SKM-1 treated with dmso at 0.1 percent for 144 hours (cell line): Measurements from ENCODE around the gene SLC23A2.
"Not testable (repeated sequence)": the region's sequence is repeated elsewhere in the genome, so short reads cannot be mapped to it uniquely, and the experiment has no call there.

ENCODE experiments used
- DNase-seq: peaks from one replicate; lab custom pipeline; 2025; ENCODE audit not compliant: unreplicated experiment; lab: John Stamatoyannopoulos, UW

The SLC23A2 gene

DNA sequence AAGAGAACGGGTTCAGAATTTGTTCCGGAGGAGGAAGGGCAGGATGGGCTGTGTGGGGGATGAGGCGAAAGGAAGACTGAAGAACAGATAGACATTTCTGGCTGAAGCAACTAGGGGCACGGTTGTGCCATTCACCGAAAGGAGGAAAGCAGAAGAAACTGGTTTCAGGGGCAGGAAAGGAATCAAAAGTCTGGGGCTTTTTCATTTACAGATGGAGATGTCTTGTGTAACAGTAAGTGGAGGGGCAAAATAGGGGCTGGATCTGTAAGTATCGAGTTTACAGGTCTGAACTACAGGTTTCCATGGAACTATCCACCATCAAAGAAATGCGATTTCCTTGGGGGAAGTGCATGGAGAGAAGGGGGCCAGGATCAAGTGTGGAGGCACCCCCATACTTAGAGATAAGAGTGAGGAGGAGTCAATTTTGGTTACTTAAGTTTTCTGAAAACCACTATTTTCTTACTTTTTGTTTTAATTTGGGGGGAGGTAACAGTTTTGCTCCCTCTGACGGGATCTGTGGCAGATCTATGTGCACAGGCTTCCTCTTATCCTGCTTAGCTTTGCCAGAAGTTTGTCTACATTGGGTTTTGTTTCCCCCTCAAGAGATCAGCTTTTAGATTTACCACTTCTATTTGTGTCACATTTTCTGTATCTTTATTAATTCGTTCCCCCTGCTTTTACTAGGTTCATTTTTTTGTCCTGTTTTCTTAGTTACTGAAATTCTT lies 120.1 kb downstream of the SLC23A2 start:
- DNase-seq = no peak

DNA sequence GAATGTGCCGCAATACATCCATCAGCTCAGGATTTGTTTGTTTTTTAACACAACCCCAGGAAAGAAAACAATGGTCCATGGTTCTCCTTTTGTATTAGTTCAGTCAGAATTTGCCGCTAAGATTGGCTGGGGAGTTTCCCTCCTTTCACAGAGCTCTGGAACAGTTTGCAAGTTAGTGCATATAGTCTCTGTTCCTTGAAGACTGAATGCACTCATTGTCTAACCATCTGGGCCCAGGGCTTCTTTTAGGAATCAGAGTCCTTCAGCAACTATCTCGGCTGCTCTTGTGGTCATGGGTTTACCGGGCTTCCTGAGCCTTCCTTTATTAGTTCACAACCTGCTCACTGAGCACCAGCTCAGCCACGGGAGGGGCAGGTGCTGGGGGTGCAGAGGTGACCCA lies 121.3 kb downstream of the SLC23A2 start:
- DNase-seq = no peak

DNA sequence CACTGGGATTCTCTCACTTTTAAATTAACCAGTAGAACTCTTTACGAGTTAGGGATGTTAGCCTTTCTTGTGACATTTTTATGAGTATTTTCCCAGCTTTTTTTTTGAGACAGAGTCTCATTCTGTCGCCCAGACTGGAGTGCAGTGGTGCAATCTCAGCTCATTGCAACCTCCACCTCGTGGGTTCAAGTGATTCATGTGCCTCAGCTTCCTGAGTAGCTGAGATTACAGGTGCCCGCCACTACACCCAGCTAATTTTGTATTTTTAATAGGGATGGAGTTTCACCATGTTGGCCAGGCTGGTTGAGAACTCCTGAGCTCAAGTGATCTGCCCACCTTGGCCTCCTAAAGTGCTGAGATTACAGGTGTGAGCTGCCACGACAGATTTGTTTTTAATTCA lies 123.2 kb downstream of the SLC23A2 start:
- not testable (repeated sequence) for DNase-seq

DNA sequence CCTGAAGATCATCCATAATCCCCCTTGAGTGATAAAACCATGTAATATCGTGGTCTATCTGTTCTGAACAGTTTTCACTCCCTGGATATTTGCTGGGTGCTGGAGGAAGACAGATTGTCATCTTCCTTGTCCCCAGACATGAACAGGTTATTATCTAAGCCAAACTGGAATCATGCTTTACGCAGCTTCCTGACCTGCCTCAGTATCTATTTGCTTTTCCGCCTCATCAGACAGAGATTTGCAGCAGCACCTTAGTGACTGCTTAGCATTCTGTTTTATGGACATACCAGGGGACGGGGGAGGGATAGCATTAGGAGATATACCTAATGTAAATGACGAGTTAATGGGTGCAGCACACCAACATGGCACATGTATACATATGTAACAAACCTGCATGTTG lies 124.6 kb downstream of the SLC23A2 start:
- DNase-seq = no peak

DNA sequence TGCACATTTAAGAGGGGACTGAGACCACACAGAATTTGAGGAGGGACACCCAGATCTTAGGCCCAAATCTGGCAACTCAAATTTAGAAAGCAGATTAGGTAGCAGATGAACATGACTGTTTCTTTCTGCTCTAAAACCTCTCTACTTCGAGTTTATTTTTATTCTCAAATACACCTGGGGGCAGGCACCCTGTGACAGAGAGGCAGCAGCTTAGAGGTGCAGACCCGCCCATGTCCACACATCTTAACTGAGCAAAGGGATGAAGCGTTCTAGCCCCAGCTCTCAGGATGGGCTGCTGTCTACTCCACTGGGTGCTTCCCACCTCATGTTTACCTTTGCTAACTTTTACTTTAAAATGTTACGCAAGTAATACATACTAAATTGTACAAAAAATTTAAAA lies 125.0 kb downstream of the SLC23A2 start:
- DNase-seq = no peak

DNA sequence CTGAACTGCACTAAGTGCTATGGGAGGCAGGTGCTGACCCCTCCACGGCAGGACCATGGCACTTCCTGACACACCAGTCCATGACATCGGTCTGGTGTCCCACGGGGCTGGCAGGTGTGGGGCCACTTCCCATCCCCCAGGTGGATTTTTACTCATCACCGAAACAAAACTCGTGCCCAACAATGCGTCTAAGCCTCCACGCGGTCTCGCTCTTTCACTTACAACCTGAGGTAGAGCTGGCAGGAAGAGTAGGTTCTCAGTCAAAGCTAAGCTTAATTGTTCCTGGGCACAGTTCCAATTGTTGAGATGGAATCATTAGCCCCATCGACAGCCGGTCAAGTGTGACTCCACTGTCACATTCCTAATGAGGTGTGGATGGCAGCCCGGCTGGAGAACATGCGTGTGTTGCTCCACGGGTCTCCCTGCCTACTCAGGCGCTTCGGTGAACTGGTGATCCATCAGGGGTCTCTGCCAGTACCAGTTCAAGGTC lies 125.7 kb downstream of the SLC23A2 start:
- DNase-seq = no peak

DNA sequence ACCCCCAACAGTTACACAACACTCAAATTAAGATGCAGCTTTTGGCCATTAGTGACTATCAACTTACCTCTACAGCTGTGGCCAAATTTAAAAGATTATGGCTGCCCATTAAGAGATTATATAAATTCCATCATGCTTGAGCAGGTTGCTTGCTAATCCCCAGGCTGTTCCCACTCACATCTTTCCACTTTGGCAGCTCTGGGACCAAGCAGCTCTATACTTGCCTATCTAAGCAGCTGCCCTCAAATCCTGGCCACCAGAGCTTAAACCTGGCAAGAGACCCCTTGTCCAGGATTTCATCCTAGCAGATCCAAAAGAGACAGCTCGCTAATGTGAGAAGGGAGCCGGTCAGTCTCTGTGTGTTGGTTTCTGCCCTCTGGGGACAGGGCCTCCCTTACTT lies 127.9 kb downstream of the SLC23A2 start:
- no peak for DNase-seq

DNA sequence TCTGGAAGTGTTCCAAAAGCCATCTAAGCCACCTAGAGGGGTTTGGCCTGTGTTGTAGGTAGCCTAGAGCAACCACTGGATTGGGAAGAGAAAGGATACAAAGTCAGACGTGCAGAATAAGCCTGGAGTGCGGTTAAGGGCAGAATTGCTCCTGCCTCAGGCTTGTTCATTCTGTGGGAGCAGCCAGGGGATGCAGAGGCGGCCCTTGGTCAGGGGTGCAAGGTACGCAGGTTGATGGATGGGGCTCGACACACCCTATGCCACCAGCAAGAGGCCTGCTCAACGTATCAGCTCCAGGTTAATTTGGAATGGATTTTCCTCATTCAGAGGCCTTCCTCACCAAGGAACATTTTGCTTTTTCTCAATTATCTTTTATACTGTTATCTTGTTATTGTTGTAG lies 129.8 kb downstream of the SLC23A2 start:
- no peak for DNase-seq

DNA sequence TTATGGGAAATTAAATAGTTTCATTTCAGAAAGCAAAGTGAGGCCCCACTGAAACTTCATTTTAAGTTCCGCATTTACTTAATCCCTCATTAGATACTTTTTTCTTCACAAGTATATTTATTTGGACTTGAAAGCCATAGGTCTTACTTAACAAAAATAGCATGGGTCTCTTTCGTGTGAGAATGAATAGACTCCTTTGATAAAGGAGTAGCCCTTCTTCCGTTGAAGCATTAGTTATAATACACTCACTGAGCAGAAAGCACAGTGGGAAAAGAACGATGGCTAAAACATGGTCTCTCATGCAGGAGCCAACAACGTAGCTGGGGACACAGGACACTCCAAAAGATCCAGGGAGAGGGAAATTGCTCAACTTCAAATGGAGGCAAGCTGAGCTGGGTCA lies 130.4 kb downstream of the SLC23A2 start:
- no peak for DNase-seq

DNA sequence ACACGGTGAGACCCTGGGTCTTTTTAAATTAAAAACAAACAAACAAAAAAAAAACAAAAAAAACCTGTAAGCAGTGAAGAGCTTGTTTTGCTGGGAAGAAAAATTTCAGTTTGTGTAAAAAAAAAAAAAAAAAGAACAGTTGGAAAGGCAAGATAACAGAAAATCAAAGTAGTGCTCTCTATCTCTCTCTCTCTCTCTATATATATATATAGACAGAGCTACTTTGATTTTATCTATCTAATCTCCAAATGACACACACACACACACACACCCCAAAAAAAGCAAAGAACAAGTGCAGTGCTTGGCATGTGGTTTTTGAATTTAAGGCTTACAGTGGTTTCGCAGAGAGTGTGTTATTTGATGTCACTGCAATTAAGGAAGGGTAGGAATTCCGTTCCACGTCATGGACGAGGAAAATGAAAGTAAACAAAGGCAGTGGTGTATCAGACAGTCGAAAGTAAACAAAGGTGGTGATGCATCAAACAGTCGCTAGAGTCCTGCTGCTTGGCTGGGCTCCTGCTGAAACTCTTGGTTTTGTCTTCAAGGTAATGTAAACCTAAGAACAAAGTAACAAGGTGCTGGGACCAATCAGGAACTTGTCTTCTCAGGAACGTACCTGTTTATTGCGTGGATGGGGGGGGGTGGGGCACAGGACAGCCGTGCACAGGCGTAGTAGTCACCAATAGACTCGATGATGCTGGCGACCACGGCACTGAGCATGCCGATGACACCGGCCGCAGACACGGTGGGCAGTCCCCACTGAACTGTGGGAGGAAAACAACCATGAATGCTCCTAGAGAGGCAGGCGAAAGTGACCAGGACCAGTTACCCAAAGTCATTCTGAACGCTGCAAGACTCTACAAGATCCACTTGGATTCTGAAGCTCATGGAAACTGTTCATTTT lies 131.8 kb downstream of the SLC23A2 start:
- no peak for DNase-seq

DNA sequence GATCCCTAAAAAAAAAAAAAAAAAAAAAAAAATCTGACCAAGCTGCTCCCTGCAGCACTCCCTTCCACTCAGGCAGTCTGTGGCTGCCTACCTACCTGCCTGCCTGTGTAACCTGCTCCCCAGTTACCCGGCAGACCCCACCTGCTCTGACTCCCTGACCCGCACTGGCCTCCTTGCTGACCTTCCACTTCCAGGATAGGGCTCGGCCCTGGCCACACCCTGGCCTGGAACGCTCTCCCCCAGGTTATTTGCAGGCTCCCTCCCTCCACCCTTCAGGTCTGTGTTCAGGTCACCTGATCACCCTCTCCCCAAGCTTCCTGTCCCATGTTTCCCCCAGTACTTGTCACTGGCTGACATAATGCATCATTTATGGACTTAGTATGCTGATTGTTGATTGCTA lies 134.3 kb downstream of the SLC23A2 start:
- no peak for DNase-seq

DNA sequence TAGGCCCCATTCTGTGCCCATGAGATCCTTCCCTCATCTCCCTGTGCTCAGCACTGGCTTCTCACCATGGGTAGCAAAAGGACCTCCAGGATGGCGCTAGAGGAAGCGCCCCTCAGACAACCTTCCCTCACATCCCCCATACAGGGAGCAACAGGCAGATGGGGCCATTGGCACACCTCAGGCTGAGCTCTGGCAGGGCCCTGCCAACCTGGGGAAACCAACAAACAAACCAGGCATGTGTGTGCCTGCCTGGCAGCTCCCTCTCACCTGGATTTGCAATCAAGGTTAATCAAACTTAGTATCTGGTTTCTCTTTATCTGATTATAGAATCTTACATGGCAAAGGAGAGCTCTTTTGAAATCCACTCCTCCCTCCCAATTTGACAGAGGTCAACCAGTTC lies 134.9 kb downstream of the SLC23A2 start:
- no peak for DNase-seq

DNA sequence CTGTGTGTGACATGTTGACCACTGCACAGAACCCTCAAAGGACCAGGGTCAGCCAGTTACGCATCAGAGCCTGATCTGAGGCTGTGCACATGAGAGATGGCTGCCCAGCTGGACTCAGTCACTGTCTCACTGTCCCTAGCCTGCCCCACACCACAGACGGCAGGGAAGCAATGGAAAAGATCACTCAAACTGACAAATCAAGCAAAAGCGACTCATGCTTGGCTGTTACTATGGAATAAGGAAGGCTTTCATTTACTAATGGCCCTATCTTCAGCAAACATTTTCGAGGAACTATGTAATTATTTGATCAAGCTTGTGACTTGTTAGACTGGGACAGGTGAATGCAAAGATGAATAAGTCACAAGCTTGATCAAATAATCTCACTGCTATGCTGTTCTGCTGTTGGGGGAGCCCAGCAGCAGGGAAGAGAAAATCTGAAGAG lies 137.0 kb downstream of the SLC23A2 start:
- no peak for DNase-seq

DNA sequence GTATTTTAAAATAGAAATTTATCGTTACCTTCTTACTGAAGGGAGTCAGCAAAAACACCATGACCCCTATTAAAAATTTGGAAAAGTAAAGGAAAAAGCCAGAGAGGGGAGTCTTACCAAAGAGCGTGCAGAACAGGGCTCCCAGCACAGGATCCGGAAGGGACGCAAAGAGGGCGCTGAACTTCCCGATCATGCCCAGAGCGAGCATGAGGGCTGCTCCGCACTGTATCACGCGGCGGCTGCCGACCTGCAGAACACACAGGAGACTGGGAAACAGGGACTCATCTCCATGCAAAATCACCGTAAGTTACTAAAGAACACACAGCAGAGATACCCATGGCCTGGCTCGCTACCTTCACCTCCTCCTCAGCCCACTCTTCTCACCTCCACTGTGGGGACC lies 138.6 kb downstream of the SLC23A2 start:
- no peak for DNase-seq

DNA sequence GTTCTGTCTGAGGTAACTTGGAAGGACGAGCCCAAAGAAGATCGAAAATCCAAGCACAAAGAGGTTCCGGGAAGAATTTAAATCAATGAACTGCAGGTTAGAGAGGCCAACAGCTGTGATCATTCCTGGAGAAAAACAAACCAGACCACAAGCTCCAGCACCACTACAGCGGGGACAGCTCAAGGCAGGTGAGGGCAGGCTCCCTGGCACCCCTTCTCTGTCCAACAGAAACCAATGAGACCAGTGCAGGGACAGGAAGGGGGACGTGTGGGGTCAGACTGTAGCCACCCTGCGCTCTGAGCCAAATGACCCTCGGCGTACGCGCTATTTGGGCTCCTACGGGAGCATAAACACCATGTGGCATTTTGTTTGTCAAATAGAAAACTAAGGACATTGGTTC lies 139.3 kb downstream of the SLC23A2 start:
- DNase-seq = no peak

DNA sequence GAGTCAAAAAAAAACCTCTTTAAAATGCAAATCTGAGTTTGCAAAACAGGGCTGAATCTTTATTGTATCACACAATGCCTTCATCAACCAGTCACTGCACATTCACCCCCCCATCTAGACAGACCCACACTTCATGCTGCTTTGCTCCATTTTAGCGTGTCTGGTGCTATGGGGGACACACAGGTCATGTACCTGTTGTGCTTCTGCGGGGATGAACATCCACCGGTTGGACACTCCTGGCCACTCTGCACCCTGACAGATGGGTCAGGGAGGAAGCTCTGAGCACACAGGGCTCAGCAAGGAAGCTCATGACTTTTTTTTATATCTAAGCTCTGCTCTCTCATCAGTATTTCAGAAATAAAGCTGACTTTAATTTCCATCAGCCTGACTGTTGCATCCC lies 143.3 kb downstream of the SLC23A2 start:
- no peak for DNase-seq

DNA sequence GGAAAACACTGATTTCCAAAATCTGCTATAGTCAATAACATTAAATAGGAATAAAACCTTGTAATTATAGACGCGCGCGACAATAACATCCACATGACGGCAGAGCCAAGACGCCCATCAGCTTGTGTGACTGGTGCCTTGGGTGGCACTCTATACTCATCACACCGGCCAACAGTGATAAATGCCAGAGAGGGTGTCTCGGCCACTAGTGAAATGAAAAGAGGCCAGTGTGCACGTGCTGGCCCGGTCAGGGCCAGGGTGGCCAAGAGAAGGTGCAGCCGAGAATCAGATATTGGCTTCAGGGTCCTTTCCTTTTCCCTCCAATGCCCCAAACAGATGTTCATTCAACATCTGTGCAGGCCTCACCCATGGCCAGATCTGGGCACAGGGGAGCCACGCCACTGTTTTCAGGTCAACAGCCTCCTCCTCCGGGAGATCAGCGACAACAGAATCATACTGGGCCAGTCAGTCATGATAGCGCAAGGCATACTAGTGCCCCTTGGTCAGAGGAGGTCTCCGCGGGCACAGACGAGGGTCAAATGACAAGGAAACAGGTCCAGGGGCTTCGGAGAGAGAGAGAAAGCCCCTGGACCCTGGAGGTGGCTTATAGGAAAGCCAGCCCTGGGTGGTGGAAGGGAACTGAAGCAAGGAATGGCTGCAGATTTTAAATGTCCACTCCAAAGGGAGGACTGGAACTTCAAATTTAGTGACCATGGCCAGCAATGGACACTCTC lies 145.1 kb downstream of the SLC23A2 start:
- DNase-seq = no peak

DNA sequence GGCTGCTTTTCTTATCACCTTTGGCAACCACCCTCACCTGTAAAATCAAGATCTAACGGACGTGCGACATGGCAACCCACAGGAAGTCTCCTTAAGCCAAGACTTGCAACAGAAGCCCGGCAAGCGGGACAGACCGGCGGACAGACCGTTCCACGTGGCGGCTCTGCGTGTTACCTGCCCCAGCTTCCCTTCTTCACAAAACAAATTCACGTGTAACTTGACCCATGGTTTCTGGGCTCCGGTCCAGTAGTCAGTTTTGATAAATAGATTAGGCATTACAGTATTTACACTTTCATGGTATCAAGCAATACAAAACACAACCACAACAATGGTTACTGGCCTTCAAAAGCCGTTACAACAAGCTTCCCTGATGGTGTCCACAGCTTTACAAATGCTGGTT lies 145.8 kb downstream of the SLC23A2 start:
- DNase-seq = no peak

DNA sequence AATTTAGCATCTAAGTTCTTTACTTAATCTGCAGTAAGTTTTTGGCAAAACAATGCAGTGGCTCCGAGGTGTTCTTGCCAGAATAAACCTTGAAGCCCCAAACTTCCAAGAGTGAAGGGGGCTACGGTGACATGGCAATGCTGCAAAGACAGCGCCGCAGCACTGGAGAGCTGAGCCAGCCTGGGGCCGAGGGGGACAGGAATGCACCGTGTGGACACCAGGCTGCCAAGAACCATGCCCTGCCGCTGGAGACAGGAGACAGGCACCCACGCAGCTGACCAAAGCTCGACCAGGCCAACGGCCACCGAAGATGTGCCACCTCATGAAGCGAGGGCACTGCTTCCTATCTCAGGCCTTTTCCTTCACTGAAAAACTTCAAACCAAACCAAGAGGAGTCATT lies 146.2 kb downstream of the SLC23A2 start:
- no peak for DNase-seq

DNA sequence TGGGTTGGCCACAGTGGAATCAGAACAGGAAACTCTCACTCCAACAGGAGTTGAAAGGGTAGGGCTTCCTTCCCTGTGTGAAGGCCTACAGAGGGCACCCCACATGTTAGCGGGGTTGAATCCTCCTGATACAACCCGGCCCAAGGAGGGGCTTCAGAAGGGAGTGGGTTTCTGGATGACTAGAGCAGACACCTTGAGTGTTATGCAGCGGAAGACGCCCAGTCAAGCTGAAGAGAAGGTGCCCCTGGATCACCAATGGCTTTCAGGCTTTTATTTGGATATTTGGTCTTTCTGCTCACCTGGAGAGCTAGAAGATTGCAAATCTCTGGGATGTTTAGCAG lies 146.8 kb downstream of the SLC23A2 start:
- DNase-seq = no peak

DNA sequence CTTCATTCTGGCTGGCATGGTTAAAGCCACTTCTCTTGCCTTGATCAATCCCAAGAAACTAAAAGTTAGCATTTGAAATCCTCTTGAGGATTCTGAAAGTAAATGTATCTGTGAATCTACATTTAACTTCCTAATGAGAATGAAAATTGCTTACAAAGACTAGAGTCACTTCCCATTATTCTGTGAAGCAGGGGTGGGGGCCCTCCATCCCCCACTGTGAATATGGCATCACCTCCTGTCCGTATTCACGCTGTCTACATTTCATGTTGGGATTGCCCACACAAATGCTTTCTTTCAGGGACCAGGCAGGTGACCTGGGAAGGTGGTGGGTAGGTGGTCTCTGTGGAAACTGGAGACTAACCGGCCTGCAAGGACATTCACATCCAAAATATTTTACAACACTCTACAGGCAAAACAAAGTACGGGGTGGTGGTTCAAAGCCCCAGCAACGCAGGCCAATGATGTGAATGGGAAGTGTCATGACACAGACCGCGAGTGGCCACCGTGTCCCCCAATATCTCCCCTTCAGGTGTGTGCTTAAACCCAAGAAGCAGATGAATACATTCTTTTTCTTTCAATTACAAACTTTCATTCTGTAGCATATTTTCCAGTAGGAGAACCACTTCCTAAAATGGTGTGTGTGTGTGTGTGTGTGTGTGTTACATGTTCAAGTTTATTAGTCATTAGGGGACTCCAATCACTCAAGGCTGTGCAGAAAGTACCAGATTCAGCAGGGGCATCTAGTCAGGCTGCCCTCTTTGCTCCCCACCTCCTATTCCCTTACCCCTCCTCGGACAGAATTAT lies 147.4 kb downstream of the SLC23A2 start:
- DNase-seq = no peak
